ENCODE data around the gene REPS2.

Gene REPS2

GRCh38 chrX:16978193-16978984 lies 31.9 kb downstream of the REPS2 start:
- Mint-ChIP-seq H3K4me3 (no peak overlapping the region), H3K36me3 (peaks cover 2% of the 10 kb centered on the region), H3K27ac (no peak overlapping the region), H3K4me1 (peaks cover 4% of the 10 kb centered on the region), H3K27me3 (no peaks in the 10 kb centered on the region), H3K9me3 (no peaks in the 10 kb centered on the region)
- ATAC-seq (ENCODE audit: low read depth) (no peak), DNase-seq (ENCODE audit: low spot score in 2 of 2) (no peak)

GRCh38 chrX:16979226-16979625 lies 32.8 kb downstream of the REPS2 start:
- ATAC-seq (ENCODE audit: low read depth) (no peak), DNase-seq (ENCODE audit: low spot score in 2 of 2) (no peak)
- H3K27ac Mint-ChIP-seq: no peak overlapping the region
- H3K4me1 Mint-ChIP-seq: peaks cover 4% of the 10 kb centered on the region
- no peaks in the 10 kb centered on the region for H3K27me3 Mint-ChIP-seq
- no peaks in the 10 kb centered on the region for H3K9me3 Mint-ChIP-seq
- H3K36me3 Mint-ChIP-seq: peaks cover 2% of the 10 kb centered on the region
- H3K4me3 Mint-ChIP-seq: no peak overlapping the region

- H3K27me3 Mint-ChIP-seq: no peaks in the 10 kb centered on the region
- H3K4me1 Mint-ChIP-seq: no peaks in the 10 kb centered on the region
- peaks cover 2% of the 10 kb centered on the region for H3K36me3 Mint-ChIP-seq
- ATAC-seq (ENCODE audit: low read depth) (no peak), DNase-seq (ENCODE audit: low spot score in 2 of 2) (no peak)
- H3K4me3 Mint-ChIP-seq: no peak overlapping the region
- no peaks in the 10 kb centered on the region for H3K9me3 Mint-ChIP-seq
- no peak overlapping the region for H3K27ac Mint-ChIP-seq
Measured at GRCh38 chrX:16981209-16981608, 34.8 kb downstream of the REPS2 start.

- H3K36me3 Mint-ChIP-seq: peaks cover 2% of the 10 kb centered on the region
- DNase-seq (ENCODE audit: low spot score in 2 of 2) (no peak), ATAC-seq (ENCODE audit: low read depth) (no peak)
- H3K4me1 Mint-ChIP-seq: no peaks in the 10 kb centered on the region
- H3K4me3 Mint-ChIP-seq: no peak overlapping the region
- H3K27me3 Mint-ChIP-seq: no peaks in the 10 kb centered on the region
- no peaks in the 10 kb centered on the region for H3K9me3 Mint-ChIP-seq
- no peak overlapping the region for H3K27ac Mint-ChIP-seq
Measured at GRCh38 chrX:16981980-16982379, 35.5 kb downstream of the REPS2 start.

DNA sequence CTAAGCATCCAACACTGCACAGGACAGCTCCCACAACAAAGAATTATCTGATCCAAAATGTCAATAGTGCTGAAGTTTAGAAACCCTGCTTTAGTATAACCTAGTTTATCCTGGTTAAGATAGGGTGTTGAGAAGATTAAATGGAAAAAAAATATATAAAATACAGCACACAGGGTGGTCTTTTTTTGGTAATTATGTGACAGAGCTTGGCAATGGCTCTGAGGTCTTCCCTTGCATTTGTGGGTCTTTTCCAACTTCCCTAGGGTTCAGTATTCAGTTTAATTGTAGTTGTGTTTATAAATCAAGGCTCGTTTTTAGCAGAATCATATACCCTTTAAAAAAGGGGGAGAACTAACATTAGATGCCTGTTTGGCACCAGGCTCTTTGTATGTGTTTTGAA lies 36.6 kb downstream of the REPS2 start:
- no peak overlapping the region for H3K27ac Mint-ChIP-seq
- no peaks in the 10 kb centered on the region for H3K27me3 Mint-ChIP-seq
- no peaks in the 10 kb centered on the region for H3K9me3 Mint-ChIP-seq
- DNase-seq (ENCODE audit: low spot score in 2 of 2): no peak
- no peak for ATAC-seq (ENCODE audit: low read depth)
- H3K36me3 Mint-ChIP-seq: peaks cover 4% of the 10 kb centered on the region
- H3K4me3 Mint-ChIP-seq: no peak overlapping the region
- H3K4me1 Mint-ChIP-seq: no peaks in the 10 kb centered on the region

GRCh38 chrX:16985286-16985685 lies 38.8 kb downstream of the REPS2 start:
- H3K27ac Mint-ChIP-seq: no peak overlapping the region
- H3K27me3 Mint-ChIP-seq: no peaks in the 10 kb centered on the region
- no peaks in the 10 kb centered on the region for H3K4me1 Mint-ChIP-seq
- ATAC-seq (ENCODE audit: low read depth) (no peak), DNase-seq (ENCODE audit: low spot score in 2 of 2) (no peak)
- peaks cover 4% of the 10 kb centered on the region for H3K36me3 Mint-ChIP-seq
- H3K9me3 Mint-ChIP-seq: no peaks in the 10 kb centered on the region
- no peak overlapping the region for H3K4me3 Mint-ChIP-seq

DNA sequence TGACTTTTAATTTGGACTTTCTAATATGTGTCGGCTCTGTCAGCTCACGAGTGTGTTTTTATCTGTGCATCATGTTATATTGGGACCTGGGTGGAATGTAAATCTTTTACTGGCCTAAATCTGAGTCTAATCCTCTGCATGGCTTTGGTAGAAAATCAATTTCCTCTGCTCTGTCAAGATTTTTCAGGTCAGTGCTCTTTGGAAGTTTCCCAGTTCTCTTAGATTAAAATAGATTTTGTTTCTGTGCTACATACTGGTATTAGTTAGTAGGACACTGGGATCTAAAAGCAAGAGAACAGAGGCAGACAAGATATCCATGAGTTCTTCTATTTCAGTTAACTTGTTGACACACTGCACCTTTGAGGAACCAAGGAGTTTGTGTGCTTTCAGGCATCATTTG lies 39.7 kb downstream of the REPS2 start:
- no peak for ATAC-seq (ENCODE audit: low read depth)
- no peak for DNase-seq (ENCODE audit: low spot score in 2 of 2)
- Mint-ChIP-seq H3K27me3 (no peaks in the 10 kb centered on the region), H3K4me1 (no peaks in the 10 kb centered on the region), H3K9me3 (no peaks in the 10 kb centered on the region), H3K36me3 (peaks cover 4% of the 10 kb centered on the region), H3K27ac (no peak overlapping the region), H3K4me3 (no peak overlapping the region)

- no peak overlapping the region for H3K27ac Mint-ChIP-seq
- no peak for DNase-seq (ENCODE audit: low spot score in 2 of 2)
- H3K36me3 Mint-ChIP-seq: peaks cover 1% of the 10 kb centered on the region
- ATAC-seq (ENCODE audit: low read depth): no peak
- no peaks in the 10 kb centered on the region for H3K4me1 Mint-ChIP-seq
- H3K27me3 Mint-ChIP-seq: no peaks in the 10 kb centered on the region
- no peak overlapping the region for H3K4me3 Mint-ChIP-seq
- H3K9me3 Mint-ChIP-seq: no peaks in the 10 kb centered on the region
Measured at GRCh38 chrX:16989750-16990149, 43.3 kb downstream of the REPS2 start.

- H3K4me1 Mint-ChIP-seq: no peaks in the 10 kb centered on the region
- H3K36me3 Mint-ChIP-seq: peaks cover 1% of the 10 kb centered on the region
- no peak overlapping the region for H3K27ac Mint-ChIP-seq
- ATAC-seq (ENCODE audit: low read depth) (no peak), DNase-seq (ENCODE audit: low spot score in 2 of 2) (no peak)
- H3K4me3 Mint-ChIP-seq: no peak overlapping the region
- no peaks in the 10 kb centered on the region for H3K27me3 Mint-ChIP-seq
- H3K9me3 Mint-ChIP-seq: no peaks in the 10 kb centered on the region
Measured at GRCh38 chrX:16990839-16991238, 44.4 kb downstream of the REPS2 start.

DNA sequence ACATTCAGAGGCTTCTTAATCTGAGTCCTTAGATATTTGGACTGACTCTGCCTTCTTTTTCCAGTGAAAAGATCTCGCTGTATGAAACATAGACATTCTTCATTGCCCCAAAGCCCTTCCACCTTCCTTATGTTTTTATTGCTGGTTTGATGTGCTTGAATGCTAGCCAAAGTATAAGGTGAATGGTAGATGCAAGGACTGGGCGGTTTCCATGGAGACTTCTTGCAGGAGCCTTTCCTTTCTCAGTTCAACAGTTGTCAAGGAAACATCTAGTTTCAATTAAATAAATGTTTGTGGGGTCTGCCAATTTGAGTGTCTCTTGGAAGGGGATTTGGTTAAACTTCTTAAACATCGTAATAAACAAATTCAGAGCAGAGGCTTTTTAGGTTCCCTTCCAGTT lies 46.0 kb downstream of the REPS2 start:
- Mint-ChIP-seq H3K4me3 (no peak overlapping the region), H3K9me3 (no peaks in the 10 kb centered on the region), H3K27ac (no peak overlapping the region), H3K27me3 (no peaks in the 10 kb centered on the region), H3K4me1 (no peaks in the 10 kb centered on the region), H3K36me3 (peaks cover 1% of the 10 kb centered on the region)
- ATAC-seq (ENCODE audit: low read depth): no peak
- no peak for DNase-seq (ENCODE audit: low spot score in 2 of 2)

- Mint-ChIP-seq H3K36me3 (no peaks in the 10 kb centered on the region), H3K27me3 (no peaks in the 10 kb centered on the region), H3K4me3 (no peak overlapping the region), H3K4me1 (no peaks in the 10 kb centered on the region), H3K27ac (no peak overlapping the region), H3K9me3 (no peaks in the 10 kb centered on the region)
- ATAC-seq (ENCODE audit: low read depth): no peak
- DNase-seq (ENCODE audit: low spot score in 2 of 2): no peak
Measured at GRCh38 chrX:16992951-16993350, 46.5 kb downstream of the REPS2 start.

GRCh38 chrX:16993791-16994318 lies 47.4 kb downstream of the REPS2 start:
- ATAC-seq (ENCODE audit: low read depth) (no peak), DNase-seq (ENCODE audit: low spot score in 2 of 2) (no peak)
- Mint-ChIP-seq H3K27me3 (no peaks in the 10 kb centered on the region), H3K4me3 (no peak overlapping the region), H3K9me3 (no peaks in the 10 kb centered on the region), H3K27ac (no peak overlapping the region), H3K4me1 (no peaks in the 10 kb centered on the region), H3K36me3 (no peaks in the 10 kb centered on the region)

DNA sequence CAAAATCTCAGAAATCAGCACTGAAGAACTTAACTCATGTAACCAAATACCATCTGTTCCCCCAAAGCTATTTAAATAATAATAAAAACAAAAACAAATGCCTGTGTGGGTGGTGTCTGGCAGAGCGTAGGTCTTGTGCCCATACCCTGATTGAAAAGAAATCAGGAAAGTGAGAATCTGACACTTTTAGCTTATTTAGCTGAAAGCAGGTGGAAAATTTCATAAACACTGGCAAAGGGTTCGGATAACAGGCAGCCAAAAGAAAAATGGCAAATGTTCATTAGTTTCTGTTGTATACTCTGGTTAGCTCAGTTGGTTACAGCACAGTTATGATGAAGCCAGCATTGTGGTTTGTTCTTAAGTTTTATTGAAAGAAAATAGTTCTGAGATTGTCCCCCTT lies 48.3 kb downstream of the REPS2 start:
- no peak overlapping the region for H3K27ac Mint-ChIP-seq
- no peak overlapping the region for H3K4me3 Mint-ChIP-seq
- DNase-seq (ENCODE audit: low spot score in 2 of 2): no peak
- no peaks in the 10 kb centered on the region for H3K27me3 Mint-ChIP-seq
- H3K9me3 Mint-ChIP-seq: no peaks in the 10 kb centered on the region
- H3K36me3 Mint-ChIP-seq: no peaks in the 10 kb centered on the region
- H3K4me1 Mint-ChIP-seq: no peaks in the 10 kb centered on the region
- no peak for ATAC-seq (ENCODE audit: low read depth)

GRCh38 chrX:16997313-16997712 lies 50.9 kb downstream of the REPS2 start:
- H3K4me1 Mint-ChIP-seq: peaks cover 3% of the 10 kb centered on the region
- no peaks in the 10 kb centered on the region for H3K36me3 Mint-ChIP-seq
- H3K9me3 Mint-ChIP-seq: peaks cover 3% of the 10 kb centered on the region
- H3K27me3 Mint-ChIP-seq: no peaks in the 10 kb centered on the region
- DNase-seq (ENCODE audit: low spot score in 2 of 2): no peak
- no peak overlapping the region for H3K27ac Mint-ChIP-seq
- H3K4me3 Mint-ChIP-seq: no peak overlapping the region
- ATAC-seq (ENCODE audit: low read depth): no peak

GRCh38 chrX:16999275-16999674 lies 52.8 kb downstream of the REPS2 start:
- Mint-ChIP-seq H3K36me3 (no peaks in the 10 kb centered on the region), H3K4me3 (no peak overlapping the region), H3K9me3 (peaks cover 3% of the 10 kb centered on the region), H3K4me1 (peaks cover 7% of the 10 kb centered on the region), H3K27ac (no peak overlapping the region), H3K27me3 (peaks cover 2% of the 10 kb centered on the region)
- DNase-seq (ENCODE audit: low spot score in 2 of 2): no peak
- no peak for ATAC-seq (ENCODE audit: low read depth)
